T-helper 2 cell (primary cell): Measurements from ENCODE around the gene RIMBP3C.
A peak's percentile ranks its signal among the peaks of the same experiment; 100 is the strongest.
"Not testable (repeated sequence)": the region's sequence is repeated elsewhere in the genome, so short reads cannot be mapped to it uniquely, and the experiment has no call there.

Source experiments
- DNase-seq, 5 experiments: peaks; one replicate each; pipeline versions ENCODE4 v3.0.0 to v3.0.0-alpha.2; 2012 to 2022
- total RNA-seq, 2 donors: gene quantifications; one replicate each; lab custom pipeline; 2026; lab: John Stamatoyannopoulos, UW

Gene RIMBP3C
- 0 to 0.13 reads per million in 2 donors for total RNA-seq

GRCh38 chr22:21551361-21551760 lies at the start of gene RIMBP3C:
RIMBP3C (minus strand) TSS chr22:21551461; CDS start chr22:21550976, 485 bp downstream.
- DNase-seq, result not testable (repeated sequence)

GRCh38 chr22:21599053-21599893 lies 48.0 kb upstream of the RIMBP3C start:
- no peak for DNase-seq

- DNase-seq, result no peak
Measured at GRCh38 chr22:21598302-21598701, 47.0 kb upstream of the RIMBP3C start.

DNA sequence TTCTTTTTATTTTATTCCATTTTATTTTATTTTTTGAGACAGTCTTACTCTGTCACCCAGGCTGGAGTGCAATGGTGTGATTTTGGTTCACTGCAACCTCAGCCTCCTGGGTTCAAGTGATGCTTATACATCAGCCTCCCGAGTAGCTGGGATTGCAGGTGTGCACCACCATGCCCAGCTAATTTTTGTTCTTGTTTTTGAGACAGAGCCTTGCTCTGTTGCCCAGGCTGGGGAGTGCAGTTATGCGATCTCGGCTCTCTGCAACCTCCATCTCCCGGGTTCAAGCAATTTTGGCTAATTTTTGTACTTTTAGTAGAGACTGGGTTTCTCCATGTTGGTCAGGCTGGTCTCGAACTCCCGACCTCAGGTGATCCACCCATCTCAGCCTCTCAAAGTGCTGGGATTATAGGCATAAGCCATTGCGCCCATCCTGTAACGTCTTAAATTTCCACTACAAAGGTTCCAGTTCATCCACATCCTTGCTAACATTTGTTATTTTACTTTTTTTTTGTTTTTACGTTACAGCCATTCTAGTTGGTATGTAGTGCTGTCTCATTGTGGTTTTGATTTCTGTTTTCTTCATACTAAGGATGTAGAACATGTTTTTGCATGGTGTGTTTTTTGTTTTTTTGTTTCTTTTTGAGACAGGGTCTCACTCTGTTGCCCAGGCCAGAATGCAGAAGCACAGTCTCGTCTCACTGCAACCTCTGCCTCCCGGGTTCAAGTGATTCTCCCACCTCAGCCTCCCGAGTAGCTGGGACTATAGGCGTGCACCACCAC lies 45.3 kb upstream of the RIMBP3C start:
- DNase-seq, result not testable (repeated sequence)

DNA sequence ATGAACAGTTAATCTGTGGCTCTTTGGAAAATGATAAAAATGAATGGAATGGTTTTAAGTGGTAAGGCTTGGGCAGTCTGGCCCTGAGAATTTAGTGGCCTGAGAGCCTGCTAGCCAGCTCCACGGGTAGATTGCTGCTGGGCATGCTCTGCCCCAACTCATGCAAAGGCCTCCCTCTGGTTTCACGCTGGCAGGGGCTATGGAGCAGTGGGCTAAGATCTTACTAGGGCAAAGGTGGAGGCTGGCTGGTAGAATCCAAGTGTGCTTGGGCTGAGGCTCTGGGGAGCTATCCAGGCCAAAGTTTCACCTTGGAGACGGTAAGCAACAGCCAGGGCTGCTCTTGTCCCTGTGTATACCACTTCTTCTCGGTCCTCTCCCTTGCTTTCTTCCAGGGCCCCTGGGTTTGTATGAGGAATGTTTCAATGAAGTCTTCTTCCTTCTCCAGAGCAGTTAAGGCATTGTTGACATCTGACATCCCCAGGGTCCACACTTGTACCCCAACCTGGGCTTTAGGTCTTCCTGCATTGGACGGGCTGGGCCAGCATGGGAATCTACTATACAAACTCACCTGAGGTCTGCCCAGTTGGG lies 43.7 kb upstream of the RIMBP3C start:
- DNase-seq, result no peak

DNA sequence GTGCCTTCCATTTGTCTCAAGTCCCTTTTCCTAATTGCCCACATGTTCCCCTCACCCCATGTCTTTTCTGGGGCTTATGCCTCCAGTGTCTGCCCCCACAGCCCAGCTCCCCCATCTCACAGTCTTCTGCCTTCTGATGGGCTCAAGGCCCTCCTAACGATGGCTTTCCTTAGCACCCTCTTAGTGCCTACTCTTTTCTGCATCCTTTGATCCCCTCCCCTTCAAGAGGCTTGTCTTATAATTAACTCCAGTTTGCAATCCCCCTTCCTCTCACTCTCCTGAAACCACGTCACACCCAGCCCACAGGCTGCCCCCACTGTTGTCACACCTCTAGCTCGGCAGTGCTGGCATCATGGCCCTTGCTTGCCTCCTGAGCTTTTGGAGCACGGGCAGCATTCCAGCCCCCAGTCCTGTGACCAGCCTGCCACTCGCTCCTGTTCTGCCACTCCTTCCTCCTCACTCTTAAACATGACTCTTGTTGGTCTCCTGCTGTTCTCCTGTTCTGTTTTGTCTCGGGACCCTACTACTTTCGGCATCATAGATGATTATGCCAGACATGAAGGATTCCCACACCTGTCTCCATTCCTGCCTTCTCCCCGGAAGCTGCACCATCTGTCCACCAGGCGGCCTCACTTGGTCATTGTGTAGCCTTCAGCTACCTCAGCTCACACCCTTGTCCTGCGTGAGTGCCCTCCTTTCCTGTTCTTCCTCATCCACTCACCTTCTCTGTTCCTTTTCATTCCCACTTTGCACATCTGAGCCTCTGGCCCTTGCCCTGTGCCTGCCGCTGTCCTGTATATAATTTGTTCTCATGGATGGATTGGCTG lies 42.4 kb upstream of the RIMBP3C start:
- no peak for DNase-seq

GRCh38 chr22:21592422-21592821 lies 41.2 kb upstream of the RIMBP3C start:
- DNase-seq, result no peak

DNA sequence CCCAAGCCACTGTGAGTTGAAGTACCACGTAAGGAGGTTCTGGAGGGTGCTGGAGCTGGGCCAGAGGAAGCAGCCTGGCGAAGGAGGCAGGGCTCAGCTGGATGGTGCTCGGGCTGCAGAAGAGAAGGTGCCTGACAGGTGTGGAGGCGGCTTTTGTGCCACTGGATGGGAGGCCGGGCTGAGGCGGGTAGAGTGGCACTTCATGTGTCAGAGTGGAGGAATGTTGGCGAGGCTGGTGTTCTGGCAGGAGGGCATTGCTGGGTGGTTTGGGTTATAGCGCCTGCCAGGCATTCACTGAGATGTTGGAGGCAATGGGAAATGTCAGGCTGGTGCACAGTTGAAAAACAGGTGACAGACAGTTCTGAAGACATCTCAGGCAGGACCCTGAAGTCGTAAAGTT lies 40.4 kb upstream of the RIMBP3C start:
- DNase-seq, result no peak

DNA sequence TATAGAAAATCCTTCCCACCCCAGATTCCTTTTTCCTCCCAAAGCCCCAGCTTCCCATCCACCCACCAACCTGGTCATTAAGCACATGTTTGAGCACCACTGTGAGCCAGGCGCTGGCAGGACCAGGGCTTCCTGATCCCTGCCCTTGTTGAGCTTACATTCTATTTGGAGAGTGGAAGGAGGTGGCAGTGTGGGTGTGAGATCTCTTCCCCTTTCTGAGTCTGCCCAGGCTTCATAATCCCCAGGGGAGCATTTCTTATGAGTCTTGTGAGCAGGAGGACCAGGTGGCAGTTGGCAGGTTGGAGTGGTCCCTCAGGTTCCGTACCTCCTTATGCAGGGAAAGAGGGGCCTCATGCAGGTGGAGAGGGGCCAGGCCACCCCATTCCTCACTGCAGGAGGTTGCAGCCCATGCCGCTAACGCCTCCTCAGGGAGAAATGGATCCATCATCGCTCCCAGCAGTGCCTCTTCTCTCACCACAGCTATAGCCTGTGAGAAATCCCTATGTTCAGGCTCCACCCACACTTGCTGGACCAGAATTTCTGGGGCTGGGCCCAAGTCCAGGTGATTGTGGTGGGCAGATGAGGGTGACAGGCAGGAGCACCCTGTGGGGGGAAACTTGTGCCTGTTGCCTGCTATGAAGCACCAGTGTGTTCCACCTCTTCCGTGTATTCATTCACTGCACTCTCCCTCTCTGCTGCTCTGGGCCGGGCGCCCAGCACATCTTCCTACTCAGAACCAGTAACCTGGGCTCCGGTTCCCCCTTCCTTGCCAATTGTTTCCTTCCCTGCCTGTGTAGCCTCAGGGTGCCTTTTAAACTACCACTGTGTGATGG lies 39.8 kb upstream of the RIMBP3C start:
- no peak for DNase-seq

- no peak for DNase-seq
Measured at GRCh38 chr22:21589396-21589795, 38.1 kb upstream of the RIMBP3C start.

GRCh38 chr22:21587803-21588611 lies 36.7 kb upstream of the RIMBP3C start:
- peak in 2 of 5 experiments; percentile 21 to 73 for DNase-seq

GRCh38 chr22:21585389-21585788 lies 34.1 kb upstream of the RIMBP3C start:
- no peak for DNase-seq

GRCh38 chr22:21582801-21583740 lies 31.8 kb upstream of the RIMBP3C start:
- no peak for DNase-seq

GRCh38 chr22:21581009-21581713 lies 29.9 kb upstream of the RIMBP3C start:
- not testable (repeated sequence) for DNase-seq

- not testable (repeated sequence) for DNase-seq
Measured at GRCh38 chr22:21580623-21581007, 29.4 kb upstream of the RIMBP3C start.

- no peak for DNase-seq
Measured at GRCh38 chr22:21579474-21579851, 28.2 kb upstream of the RIMBP3C start.

GRCh38 chr22:21573750-21574494 lies 22.7 kb upstream of the RIMBP3C start:
- no peak for DNase-seq

DNA sequence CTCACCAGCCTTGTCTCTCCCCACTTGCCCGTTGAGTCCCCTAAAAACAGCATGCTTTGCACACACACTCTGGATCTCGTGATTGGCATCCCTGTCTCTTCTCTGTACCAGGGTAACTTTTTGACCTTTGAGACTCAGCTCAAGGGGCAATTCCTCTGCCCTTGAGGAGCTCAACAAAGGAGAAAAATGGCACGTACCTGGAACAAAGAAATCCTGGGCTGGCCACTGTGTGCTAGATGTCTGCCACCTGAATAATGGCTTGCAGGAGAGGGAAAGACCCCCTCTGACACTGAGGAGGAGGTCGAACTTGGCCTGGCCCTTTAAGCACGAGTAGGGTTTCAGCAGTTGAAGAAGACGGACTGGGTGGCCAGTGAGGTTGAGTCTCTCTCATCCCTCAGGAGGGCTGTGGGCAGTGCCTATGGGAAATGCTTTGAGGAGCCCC lies 22.1 kb upstream of the RIMBP3C start:
- DNase-seq, result no peak
